Activated T-cell treated with anti-CD3 and anti-CD28 coated beads for 48 hours (primary cell): ENCODE measurements around the gene MGAT4D.
"Not testable (repeated sequence)": the region's sequence is repeated elsewhere in the genome, so short reads cannot be mapped to it uniquely, and the experiment has no call there.

Experiments
- DNase-seq: peaks from one replicate; pipeline ENCODE4 v3.0.0-alpha.2; 2020; ENCODE audit warnings: low read depth

Gene MGAT4D

DNA sequence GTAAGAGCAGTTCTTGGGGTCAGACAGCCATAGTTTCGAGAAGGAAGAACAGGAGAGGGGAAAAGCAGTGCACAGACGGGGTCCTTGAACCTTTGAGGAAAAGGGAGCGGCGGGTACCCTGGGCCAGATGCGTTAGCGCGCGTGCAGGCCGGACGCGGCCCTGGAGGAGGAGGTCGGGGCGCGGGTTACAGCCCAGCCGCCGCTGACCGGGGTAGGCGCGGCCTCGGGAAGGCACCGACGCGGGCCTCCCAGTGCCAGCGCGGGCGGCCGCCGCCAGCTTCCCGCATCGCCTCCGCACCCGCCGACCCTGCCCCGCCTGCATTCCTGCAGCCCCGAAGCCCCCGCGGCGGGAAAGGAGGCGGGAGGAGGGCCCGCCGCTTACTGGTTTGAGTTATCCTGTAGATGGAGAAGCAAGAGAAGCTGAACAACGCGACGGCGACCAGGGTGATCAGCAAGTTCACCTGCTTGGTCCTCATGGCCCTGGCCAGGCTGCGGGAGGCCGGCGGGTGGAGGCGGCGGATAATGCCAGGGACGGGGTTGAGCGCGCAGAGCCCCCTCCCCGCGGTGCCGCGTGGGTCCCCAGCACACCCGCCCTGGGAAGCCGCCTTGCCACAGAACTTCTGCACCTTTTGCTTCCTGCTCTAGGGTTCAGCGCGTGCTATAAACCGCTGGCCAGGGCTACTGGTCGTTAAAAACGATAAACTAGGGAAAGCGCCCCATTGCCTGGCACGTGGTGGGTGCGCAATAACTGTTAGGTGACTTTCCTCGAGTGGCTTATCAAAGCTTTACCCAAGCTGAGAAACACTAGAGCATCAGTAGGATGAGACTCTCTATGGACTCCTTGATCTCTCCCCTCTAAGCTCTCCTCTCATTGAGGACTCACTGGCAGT lies at the start of gene MGAT4D:
MGAT4D (minus strand) TSS at position 547 of the 890 bp plus-strand sequence; CDS start at position 476, 71 bp downstream.
- no peak for DNase-seq

DNA sequence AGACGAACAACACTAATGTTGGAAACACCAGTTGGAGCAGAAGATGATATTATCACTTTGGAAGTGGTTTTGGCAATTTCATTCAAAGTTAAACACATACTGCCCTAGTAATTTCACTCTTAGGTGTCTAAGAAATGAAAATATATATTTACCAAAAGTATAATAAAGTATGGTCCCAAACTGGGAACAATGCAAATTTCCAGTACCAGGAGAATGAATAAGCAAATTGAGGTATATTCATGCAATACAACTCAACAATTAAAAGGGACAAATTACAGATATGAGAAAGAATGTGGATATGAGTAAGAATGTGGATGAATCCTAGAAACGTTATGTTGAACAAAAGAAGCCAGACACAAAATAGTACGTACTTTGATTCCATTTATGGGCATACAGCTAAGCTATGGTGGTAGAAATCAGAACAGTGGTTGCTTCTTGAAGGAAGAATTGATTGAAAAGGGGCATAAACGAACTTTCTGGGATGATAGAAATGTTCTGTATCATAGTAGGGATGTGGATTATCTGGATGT lies 35.9 kb upstream of the MGAT4D start:
- DNase-seq: no peak

GRCh38 chr4:140529434-140529833 lies 31.3 kb upstream of the MGAT4D start:
- no peak for DNase-seq

- peak; percentile 96 for DNase-seq
These were observed 26.0 kb upstream of the MGAT4D start, which contains the start of gene ELMOD2 for GRCh38 chr4:140523857-140524742. Gene ELMOD2, plus strand, starts transcription at chr4:140524168. Its CDS starts 1,261 bp downstream, at chr4:140525429.

- DNase-seq: no peak
These were observed 25.3 kb upstream of the MGAT4D start for GRCh38 chr4:140523370-140523856.

- no peak for DNase-seq
These were observed 17.3 kb upstream of the MGAT4D start for GRCh38 chr4:140515423-140515822.

GRCh38 chr4:140513765-140514164 lies 15.7 kb upstream of the MGAT4D start:
- DNase-seq: not testable (repeated sequence)

- no peak for DNase-seq
These were observed 6.2 kb upstream of the MGAT4D start for GRCh38 chr4:140504261-140504660.

- DNase-seq: no peak
These were observed 1.3 kb upstream of the MGAT4D start for GRCh38 chr4:140499391-140499790.

DNA sequence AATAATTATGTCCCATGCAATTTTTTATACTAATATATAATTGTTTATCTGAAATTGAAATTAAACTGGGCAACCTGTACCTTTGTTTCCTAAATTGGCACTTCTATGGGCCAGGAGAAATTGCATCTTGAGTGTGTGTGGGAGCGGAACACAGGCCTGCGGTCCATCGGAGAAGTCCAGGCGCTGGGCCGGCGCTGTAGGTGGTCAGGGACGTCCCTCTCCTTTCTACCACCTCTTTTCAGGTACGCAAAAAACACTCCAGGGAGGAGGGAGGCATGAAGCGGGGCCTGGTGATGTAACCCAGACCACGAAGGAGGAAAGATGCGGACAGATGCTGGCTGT lies 717 bp downstream of the MGAT4D start:
- no peak for DNase-seq

- no peak for DNase-seq
These were observed 12.2 kb downstream of the MGAT4D start for GRCh38 chr4:140485939-140486338.

DNA sequence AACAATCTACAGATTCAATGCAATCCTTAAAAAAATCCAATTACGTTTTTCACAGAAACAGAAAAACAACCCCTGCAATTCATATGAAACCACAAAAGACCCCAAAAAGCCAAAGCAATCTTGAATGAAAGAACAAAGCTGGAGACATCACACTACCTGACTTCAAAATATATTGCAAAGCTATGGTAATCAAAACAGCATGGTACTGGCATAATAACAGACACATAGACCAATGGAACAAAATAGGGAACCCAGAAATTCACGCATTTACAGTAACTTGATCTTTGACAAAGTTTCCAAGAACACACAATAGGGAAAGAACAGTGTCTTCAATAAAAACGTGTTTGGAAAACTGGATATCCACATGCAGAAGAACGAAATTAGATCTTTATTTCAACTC lies 14.6 kb downstream of the MGAT4D start:
- no peak for DNase-seq

DNA sequence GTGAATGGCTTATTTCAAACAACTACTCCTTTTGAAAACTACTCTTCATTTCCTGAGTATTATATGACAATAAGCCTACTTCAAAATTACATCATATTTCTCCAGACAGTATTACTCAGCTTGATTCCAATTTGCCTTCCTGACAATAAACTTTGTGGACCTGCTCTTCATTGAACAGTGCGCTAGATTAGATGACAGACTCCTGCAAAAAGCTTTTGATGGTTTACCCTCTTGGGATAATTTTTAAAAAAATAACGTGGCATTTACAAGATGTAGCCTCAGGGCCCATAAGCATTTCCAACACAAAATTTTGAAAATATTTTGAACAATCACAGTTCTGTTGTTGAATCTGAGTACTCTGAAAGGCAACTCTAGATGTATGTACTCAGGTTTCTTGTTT lies 25.9 kb downstream of the MGAT4D start:
- DNase-seq: no peak

DNA sequence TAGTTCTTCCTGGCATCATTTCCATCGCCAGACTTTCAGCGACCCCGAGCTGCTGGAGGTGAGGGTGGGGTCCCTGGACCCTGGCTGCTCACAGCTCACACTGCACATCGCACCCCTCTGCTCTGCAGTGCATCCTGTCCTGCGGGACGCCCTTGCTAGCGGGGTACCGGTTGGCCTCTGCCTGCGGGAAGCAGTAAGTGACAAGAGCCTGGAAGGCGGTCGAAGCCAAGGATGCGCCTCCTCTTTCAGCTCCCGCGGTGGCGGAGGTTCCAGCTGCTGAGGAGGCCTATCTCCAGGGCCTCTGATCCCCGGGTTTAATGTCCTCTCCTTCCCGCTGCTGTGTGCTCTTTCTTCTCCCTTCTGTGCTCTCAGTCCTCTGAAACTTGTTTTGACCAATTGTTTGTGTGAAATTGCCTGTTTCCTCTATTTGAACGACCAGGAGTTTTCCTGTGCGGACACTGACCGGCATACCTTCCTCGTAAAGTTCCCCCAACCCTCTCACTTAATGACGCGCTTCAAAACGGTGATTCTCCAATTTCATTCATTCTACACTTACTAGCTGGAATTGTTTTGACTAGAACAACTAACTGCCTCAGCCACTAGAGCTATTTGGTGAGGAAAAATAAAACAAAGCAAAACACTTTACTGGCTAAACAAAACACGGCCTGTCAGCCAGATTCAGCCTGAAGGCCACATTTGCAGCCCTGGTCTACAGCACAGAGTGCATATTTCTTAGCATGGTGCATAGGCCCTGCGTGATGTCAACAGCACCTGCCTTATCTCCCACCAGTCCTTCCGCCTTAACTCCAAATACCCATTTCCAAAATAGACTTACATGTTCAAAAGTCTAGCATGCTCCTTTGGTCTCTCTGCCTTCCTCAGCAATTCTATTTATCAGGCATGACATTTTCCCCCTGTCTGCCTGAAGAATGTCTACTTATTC lies 28.0 kb downstream of the MGAT4D start:
- no peak for DNase-seq

DNA sequence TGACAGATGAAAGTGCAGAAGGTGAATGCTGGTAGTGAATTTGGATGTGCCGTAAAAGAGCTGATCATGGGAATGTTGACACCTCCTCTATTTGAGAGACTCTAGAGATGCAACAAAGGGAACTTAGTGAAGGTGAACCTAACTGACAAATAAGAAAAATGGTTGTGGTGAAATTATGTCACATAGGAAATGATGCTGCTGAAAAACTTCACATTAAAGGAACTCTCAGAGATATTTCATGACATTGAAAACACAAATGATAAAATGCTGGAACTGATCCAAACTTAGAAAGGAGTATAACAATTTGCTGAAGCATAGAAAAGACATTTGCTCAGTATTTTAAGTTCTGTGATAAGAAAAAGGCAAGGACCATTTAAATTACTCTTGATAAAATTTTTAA lies 31.9 kb downstream of the MGAT4D start:
- DNase-seq: no peak

DNA sequence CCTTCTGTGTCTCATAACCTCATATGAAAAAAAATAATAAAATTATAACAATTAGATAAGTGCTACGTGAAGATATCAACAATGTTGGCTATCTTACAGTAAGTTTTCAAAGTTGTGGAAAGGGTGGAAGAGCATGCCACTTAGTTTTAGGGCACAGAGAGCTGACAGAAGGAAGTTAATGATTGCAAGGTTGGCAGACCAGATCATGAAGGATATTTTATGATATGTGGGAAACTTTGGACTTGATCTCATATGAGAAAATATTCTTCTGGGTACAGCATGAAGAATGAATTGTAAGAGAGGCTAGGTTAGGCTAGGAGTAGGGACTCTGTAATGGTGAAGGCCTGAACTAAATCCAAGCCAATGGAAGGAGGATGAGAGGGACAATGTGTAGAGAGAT lies 34.5 kb downstream of the MGAT4D start:
- DNase-seq: no peak

- DNase-seq: no peak
These were observed 34.9 kb downstream of the MGAT4D start for GRCh38 chr4:140463182-140463581.

- DNase-seq: no peak
These were observed 47.7 kb downstream of the MGAT4D start for GRCh38 chr4:140450352-140450751.

DNA sequence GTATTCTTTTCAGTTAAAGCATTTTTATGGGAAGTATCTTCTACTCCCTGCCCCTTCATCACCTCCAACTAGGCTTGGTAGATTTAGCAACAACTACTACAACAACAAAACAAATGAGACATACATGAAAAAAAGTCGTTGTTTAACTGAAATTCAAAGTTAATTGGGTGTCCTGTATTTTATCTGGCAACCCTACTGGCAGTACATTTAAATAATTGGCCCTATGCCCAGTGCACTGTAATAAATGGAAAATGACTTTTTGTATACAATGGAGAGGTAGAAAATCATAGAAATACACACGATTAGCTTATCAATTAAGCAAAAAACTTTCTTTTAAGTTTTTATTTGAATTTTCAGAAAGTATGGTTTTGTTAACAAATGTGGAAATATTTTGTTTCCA lies 49.3 kb downstream of the MGAT4D start:
- DNase-seq: no peak

GRCh38 chr4:140448162-140448561 lies 49.9 kb downstream of the MGAT4D start:
- DNase-seq: no peak

DNA sequence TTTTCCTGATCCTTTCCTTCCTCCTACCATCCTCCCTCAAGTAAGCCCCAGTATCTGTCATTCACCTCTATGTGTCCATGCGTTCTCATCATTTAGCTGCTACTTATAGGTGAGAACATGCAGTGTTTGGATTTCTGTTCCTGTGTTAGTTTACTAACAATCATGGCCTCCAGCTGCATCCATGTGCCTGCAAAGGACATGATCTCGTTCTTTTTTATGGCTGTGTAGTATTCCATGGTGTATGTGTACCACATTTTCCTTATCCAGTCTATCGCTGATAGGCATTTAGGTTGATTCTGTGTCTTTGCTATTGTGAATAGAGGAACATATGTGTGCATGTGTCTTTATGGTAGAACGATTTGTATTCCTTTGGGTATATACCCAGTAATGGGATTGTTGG lies 53.7 kb downstream of the MGAT4D start:
- not testable (repeated sequence) for DNase-seq
